D721Med (cell line): ENCODE results near the gene C2orf81.

Experiments used
- DNase-seq: peaks from one replicate; pipeline ENCODE4 v3.0.0; 2011; ENCODE audit warnings: low spot score; ENCODE audit not compliant: insufficient read length
- FAIRE-seq: peaks from 2 replicates; lab custom pipeline; 2011; peaks lifted over from hg19 to GRCh38; lab: Jason Lieb, UNC
- TF ChIP-seq, protein P1 (sequence below): IDR thresholded peaks from 2 replicates; pipeline ENCODE4 v1.5.1; 2012; ENCODE audit warnings: mild to moderate bottlenecking, control low read depth; ENCODE audit not compliant: insufficient read depth; ENCODE audit errors: missing control alignments

Gene C2orf81

DNA sequence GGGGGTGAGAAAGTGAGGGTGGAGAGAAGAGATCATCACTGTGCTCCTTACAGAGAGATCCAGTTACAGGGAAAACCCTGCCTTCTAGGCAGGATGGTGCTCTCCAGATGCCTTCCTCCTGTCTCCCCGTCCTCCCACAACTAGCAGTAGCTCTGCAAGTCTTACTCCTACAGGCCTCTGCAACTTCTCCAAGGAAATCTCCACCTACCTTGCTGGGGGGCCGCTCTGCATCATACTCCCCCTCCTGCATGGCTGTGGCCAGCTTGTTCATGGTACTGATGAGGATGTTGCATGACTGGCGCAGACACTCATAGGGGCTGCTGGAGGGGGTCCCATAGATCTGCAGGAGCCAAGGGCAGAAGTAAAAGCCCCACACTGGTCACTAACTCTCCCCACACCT is 55.4 kb downstream of the C2orf81 start:
- TF ChIP-seq, protein P1, sequence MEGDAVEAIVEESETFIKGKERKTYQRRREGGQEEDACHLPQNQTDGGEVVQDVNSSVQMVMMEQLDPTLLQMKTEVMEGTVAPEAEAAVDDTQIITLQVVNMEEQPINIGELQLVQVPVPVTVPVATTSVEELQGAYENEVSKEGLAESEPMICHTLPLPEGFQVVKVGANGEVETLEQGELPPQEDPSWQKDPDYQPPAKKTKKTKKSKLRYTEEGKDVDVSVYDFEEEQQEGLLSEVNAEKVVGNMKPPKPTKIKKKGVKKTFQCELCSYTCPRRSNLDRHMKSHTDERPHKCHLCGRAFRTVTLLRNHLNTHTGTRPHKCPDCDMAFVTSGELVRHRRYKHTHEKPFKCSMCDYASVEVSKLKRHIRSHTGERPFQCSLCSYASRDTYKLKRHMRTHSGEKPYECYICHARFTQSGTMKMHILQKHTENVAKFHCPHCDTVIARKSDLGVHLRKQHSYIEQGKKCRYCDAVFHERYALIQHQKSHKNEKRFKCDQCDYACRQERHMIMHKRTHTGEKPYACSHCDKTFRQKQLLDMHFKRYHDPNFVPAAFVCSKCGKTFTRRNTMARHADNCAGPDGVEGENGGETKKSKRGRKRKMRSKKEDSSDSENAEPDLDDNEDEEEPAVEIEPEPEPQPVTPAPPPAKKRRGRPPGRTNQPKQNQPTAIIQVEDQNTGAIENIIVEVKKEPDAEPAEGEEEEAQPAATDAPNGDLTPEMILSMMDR: no peak
- no peak for DNase-seq
- FAIRE-seq: no peak

- DNase-seq: no peak
- TF ChIP-seq, protein P1: no peak
- no peak for FAIRE-seq
Observed at GRCh38 chr2:74364533-74365505, 56.6 kb downstream of the C2orf81 start.
